Measurements from ENCODE around the gene TLE7. TPM values are rescaled to one million over a fixed set of nuclear protein-coding genes. Genes with fewer than 3 reads are reported as not detected.
A peak's percentile ranks its signal among the peaks of the same experiment; 100 is the strongest.

TLE7 gene
- total and polyA plus RNA-seq, 2 of the 8 experiments (the other 6 are each of a cell fraction or from before 2014, with no cell fraction given), result 0.03 TPM; not detected in 1

DNA sequence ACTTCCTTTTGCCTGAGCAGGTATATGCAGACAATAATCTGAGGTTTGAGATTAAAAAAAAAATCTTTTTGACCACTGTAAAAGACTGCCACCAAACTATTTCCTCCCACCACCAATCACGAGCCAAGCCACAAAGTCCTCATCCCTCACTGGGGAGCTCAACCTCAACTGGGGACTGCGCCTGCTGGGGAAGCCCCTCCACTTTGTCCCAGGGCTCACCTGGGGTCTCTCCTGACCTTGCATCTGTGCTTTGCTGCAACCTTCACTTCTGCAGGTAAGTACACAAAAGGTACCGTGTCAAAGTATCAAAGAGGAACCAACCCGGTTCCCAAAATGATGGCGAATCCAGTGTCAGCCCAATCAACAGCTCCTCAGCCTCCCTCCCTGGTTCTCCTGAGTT lies 35.5 kb downstream of the TLE7 start:
- Histone ChIP-seq H4K20me1 (replicated peaks in 1 of 2; ENCODE audit: control insufficient read depth in 1 of 2, insufficient read depth in 2 of 2, low read length in 2 of 2) (no peaks in the 10 kb centered on the region), H2BK15ac (ENCODE audit: low read length) (no peak overlapping the region), H3K27me3 (replicated peaks in 1 of 4; ENCODE audit: control insufficient read depth in 3 of 4, extremely low read depth in 1 of 4, insufficient read depth in 3 of 4, low read length in 3 of 4) (no peaks in the 10 kb centered on the region), H3K23ac (ENCODE audit: insufficient read length) (no peak overlapping the region), H3K27ac (ENCODE audit: low read depth, low read length) (no peak overlapping the region), H3K56ac (replicated peaks; ENCODE audit: insufficient read length, low read depth, low read length) (no peak overlapping the region), H3K79me1 (ENCODE audit: low read depth, low read length) (no peaks in the 10 kb centered on the region), H2BK120ac (replicated peaks; ENCODE audit: low read depth, low read length) (no peak overlapping the region), H2AFZ (ENCODE audit: low read length) (no peak overlapping the region), H3K9me3 (ENCODE audit: insufficient read depth in 2 of 2, low read depth in 1 of 2, low read length in 1 of 2) (no peaks in the 10 kb centered on the region), H4K91ac (replicated peaks; ENCODE audit: insufficient read length, low read length) (no peak overlapping the region), H4K8ac (ENCODE audit: extremely low read depth, insufficient read depth, low read length) (0 out of 2 replicates have a peak overlapping the region, but pooled peaks have one; percentile 6), H3K14ac (ENCODE audit: insufficient read length) (no peak overlapping the region), H2BK12ac (ENCODE audit: low read depth, low read length) (no peak overlapping the region), H3K4me1 (replicated peaks in 1 of 4; ENCODE audit: control insufficient read depth in 3 of 4, insufficient read depth in 4 of 4, low read length in 3 of 4) (peaks cover 0 to 9% (median 6%) of the 10 kb centered on the region in 4 experiments; a peak in 6 of 7 replicates), H3K79me2 (ENCODE audit: control insufficient read depth in 1 of 2, insufficient read depth in 2 of 2, low read length in 2 of 2) (no peaks in the 10 kb centered on the region), H2BK5ac (ENCODE audit: low read depth, low read length) (no peak overlapping the region), H3K4ac (replicated peaks; ENCODE audit: insufficient read length, low read depth, low read length) (no peak overlapping the region), H3K36me3 (ENCODE audit: control insufficient read depth in 2 of 4, insufficient read depth in 4 of 4, low read length in 3 of 4) (no peaks in the 10 kb centered on the region), H2AK5ac (ENCODE audit: low read depth, low read length) (no peak overlapping the region), H3K23me2 (ENCODE audit: low read depth, low read length) (no peaks in the 10 kb centered on the region), H3K4me2 (ENCODE audit: insufficient read depth in 1 of 2, low read depth in 2 of 2, low read length in 2 of 2) (no peak overlapping the region), H3K18ac (ENCODE audit: extremely low read depth, low read length) (no peak overlapping the region), H3K4me3 (ENCODE audit: extremely low read depth in 1 of 4, insufficient read depth in 2 of 4, low read depth in 3 of 4, low read length in 4 of 4) (no peak overlapping the region), H2BK20ac (ENCODE audit: low read length) (no peak overlapping the region), H3K9ac (replicated peaks in 1 of 4; ENCODE audit: extremely low read depth in 1 of 4, low read depth in 3 of 4, low read length in 3 of 4) (no peak overlapping the region), H4K5ac (ENCODE audit: insufficient read length, low read depth, low read length) (no peak overlapping the region)
- no peak for FAIRE-seq
- ChIA-PET CTCF (ENCODE audit: partially characterized antibody) (interaction anchor here (0.6 to 2.1 kb wide), 4 partner anchors 15 to 205 kb away, joined by 3 to 6 read pairs (median 4); partner anchors contain the start of gene CALB2), POLR2A (ENCODE audit: partially characterized antibody) (no interaction called here)
- TF ChIP-seq TEAD4 (IDR thresholded peaks at IDR 0.05; ENCODE audit: low read depth, low read length), result no peak
- TF ChIP-seq HDAC6 (IDR thresholded peaks at IDR 0.05; ENCODE audit: low read depth, low read length), result no peak
- TF ChIP-seq CTBP2 (IDR thresholded peaks at IDR 0.05; ENCODE audit: borderline replicate concordance, insufficient read depth, insufficient read length, low read length), result no peak
- TF ChIP-seq YY1 (IDR thresholded peaks at IDR 0.05; ENCODE audit: low read depth, low read length), result no peak
- TF ChIP-seq CBX5 (IDR thresholded peaks at IDR 0.05; ENCODE audit: low read depth, low read length), result no peak
- TF ChIP-seq CTCF (IDR thresholded peaks at IDR 0.05; ENCODE audit: control extremely low read depth in 1 of 3, insufficient read depth in 1 of 3, low read depth in 1 of 3, low read length in 3 of 3), result no peak
- TF ChIP-seq FOSL1 (IDR thresholded peaks at IDR 0.05; ENCODE audit: insufficient read depth, low read depth, low read length), result no peak
- no peak for TF ChIP-seq TCF12 (IDR thresholded peaks at IDR 0.05; ENCODE audit: low read depth, low read length)
- WGBS, 2 experiments (ENCODE audit: extremely low coverage in 1 of 2, insufficient coverage in 1 of 2, insufficient read length in 1 of 2, insufficient replicate concordance in 2 of 2, low coverage in 1 of 2, low lambda C conversion rate in 2 of 2, missing lambda C conversion rate in 1 of 2), result 87% methylated on average over 5 of the region's 5 CpGs; no CpG with 5 or more reads in 1 of the 2 experiments
- DNase-seq (ENCODE audit: low read depth in 1 of 2, low spot score in 2 of 2), result no peak
